Erythroblast (primary cell): ENCODE measurements around the gene LDLRAD4.
A peak's percentile ranks its signal among the peaks of the same experiment; 100 is the strongest.

Experiments used
- DNase-seq, 2 experiments: peaks; one replicate each; lab custom pipeline; 2025; lab: John Stamatoyannopoulos, UW
- GATA1 ChIP-seq: IDR thresholded peaks from 2 replicates; pipeline ENCODE4 v1.6.1; 2011; ENCODE audit warnings: low read depth, mild to moderate bottlenecking, control low read depth, low read length, moderate library complexity
- POLR2A ChIP-seq: IDR thresholded peaks from 2 replicates; pipeline ENCODE4 v1.6.1; 2011; ENCODE audit warnings: mild to moderate bottlenecking, low read length

The LDLRAD4 gene

GRCh38 chr18:13530033-13530878, 311.7 kb downstream of the LDLRAD4 start:
- no peak for DNase-seq

DNA sequence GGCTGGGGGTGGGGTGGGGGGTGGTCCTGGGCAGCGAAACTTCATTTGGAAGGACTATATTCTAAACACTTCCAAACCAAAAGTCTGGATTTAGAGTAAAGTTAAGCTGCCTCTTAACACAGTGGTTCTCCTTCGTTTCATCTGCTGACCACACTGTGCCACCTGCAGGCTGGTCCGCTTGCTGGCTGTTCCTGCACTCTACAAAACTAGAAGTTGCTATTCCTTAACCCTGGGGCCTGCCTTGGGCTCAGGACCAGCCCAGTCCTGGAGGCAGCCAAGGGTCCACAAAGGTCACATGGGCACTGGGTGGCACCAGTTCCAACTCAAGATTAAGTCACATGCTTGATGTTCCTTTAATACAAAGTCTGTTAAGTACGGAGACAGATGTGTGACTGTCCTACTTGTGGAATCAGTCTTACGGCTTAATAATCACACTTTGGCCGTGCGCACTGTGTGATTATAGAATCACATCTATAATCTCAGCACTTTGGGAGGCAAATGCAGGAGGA, 312.4 kb downstream of the LDLRAD4 start:
- TF ChIP-seq POLR2A: no peak
- TF ChIP-seq GATA1: no peak
- peak; percentile 20 to 21 for DNase-seq

More at GRCh38 chr18:13530033-13530878, 311.7 kb downstream of the LDLRAD4 start:
- TF ChIP-seq POLR2A: no peak
- TF ChIP-seq GATA1: no peak

DNA sequence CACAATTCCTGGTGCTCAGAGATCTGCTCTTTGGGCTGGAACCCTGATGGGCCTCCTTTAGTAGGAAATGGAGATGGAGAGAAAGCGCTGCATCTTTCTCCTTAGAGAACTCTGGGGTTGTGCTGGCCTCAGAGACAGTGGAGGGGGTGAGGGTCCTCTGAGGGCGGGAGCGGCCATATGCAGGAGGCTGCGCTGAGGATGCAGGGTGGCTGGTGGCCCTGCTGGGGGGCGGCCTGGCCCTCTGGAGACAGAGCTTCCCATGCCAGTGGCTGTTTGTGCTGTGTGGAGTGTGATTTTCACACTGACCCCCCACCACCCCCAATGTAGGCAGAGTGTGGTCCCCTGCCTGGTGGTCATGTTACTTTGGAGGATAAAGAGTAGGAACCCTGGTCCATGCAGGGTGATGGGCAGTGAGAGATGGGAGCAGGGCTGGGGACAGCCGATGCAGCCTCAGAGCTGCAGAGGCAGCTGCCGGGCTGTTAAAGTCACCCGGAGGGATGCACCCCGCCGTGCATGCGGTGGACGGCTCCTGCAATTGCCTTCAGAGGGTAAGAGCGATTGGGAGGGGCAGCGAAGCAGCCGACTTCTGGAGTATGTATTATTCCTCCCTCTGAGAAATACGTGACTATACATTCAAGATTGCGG, 313.2 kb downstream of the LDLRAD4 start:
- TF ChIP-seq GATA1: no peak
- no peak for TF ChIP-seq POLR2A
- no peak for DNase-seq

DNA sequence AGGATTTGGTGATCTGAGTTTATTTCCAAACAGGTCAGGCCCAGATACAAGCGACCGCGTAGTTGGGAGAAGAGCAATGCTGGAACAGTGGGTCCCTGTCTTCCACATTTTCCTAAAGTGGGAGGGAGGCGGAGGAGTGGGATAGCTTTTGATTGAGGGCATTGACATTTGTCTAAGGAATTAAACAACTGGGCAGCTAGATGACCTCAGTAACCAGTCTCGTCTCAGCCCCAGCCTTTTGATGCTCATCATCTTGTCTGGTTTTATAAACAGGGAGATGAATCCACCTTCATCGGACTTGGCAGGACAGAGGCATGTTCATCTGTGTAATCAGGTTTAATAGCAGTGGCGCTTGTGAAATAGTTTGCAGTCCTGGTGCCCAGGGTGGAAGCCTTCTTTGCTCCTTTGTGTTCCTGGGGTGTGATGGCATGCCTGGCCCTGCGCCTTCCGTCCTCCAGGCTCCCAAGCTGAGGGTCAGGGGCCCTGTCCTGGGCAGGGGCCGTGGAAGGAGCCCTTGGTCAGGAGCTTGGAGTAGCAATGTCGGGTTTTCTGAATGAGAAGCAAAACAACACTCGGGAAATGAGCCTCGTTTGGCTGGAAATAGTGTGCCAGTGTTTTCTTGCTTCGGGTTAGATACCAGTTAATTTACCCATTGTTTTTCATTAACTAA, 314.0 kb downstream of the LDLRAD4 start:
- TF ChIP-seq GATA1 (no peak), POLR2A (no peak)
- DNase-seq: no peak

- peak; percentile 27 to 49 for DNase-seq
- TF ChIP-seq GATA1 (no peak), POLR2A (no peak)
These were observed 316.1 kb downstream of the LDLRAD4 start for GRCh38 chr18:13534631-13535030.

GRCh38 chr18:13536578-13536977, 318.0 kb downstream of the LDLRAD4 start:
- no peak for TF ChIP-seq GATA1
- no peak for TF ChIP-seq POLR2A
- no peak for DNase-seq

GRCh38 chr18:13537022-13537780, 318.6 kb downstream of the LDLRAD4 start:
- no peak for DNase-seq
- TF ChIP-seq POLR2A (no peak), GATA1 (no peak)

DNA sequence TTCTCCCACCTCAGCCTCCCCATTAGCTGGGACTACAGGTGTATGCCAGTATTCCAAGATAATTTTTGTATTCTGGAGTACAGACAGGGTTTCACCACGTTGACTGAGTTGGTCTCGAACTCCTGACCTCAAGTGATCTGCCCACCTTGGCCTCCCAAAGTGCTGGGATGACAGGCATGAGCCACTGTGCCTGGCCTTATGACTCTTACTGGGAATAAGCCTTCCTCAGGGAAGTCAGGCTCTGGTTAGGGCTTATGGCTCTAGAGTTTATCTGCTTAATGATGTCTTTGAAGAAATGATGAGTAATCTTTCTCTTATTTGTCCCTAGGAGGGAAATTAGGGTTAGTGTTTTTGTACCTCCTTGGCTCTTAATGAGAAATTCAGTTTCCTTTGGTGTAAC, 320.1 kb downstream of the LDLRAD4 start:
- DNase-seq: no peak
- no peak for TF ChIP-seq GATA1
- TF ChIP-seq POLR2A: no peak

- no peak for DNase-seq
- TF ChIP-seq POLR2A (no peak), GATA1 (no peak)
These were observed 320.5 kb downstream of the LDLRAD4 start for GRCh38 chr18:13539050-13539449.

GRCh38 chr18:13539843-13540476, 321.4 kb downstream of the LDLRAD4 start:
- DNase-seq: no peak
- no peak for TF ChIP-seq GATA1
- no peak for TF ChIP-seq POLR2A

- DNase-seq: no peak
- no peak for TF ChIP-seq GATA1
These were observed 322.1 kb downstream of the LDLRAD4 start for GRCh38 chr18:13540477-13541182.

GRCh38 chr18:13541621-13542519, 323.3 kb downstream of the LDLRAD4 start:
- TF ChIP-seq POLR2A (no peak), GATA1 (no peak)
- no peak for DNase-seq
